Fibroblast of lung (primary cell): ENCODE data around the gene NR1D1. TPM values are rescaled to one million over a fixed set of nuclear protein-coding genes. Genes with fewer than 3 reads are reported as not detected.

Source experiments
- DNase-seq, 2 donors: peaks; one replicate each; pipeline versions ENCODE4 v3.0.0 to v3.0.0-alpha.2; 2010; ENCODE audit warnings: low read depth in 2 of 2
- H2AFZ ChIP-seq: 2 replicates; pipeline ENCODE4 v1.5.1; 2012; ENCODE audit warnings: low read length, control low read depth, inconsistent platforms
- H3K27ac ChIP-seq: 2 replicates; pipeline ENCODE4 v1.5.1; 2011; ENCODE audit warnings: low read length, control low read depth; ENCODE audit not compliant: insufficient read depth
- H3K27me3 ChIP-seq: 2 replicates; pipeline ENCODE4 v1.5.1; 2011; ENCODE audit warnings: mild to moderate bottlenecking, low read length; ENCODE audit not compliant: control insufficient read depth, insufficient read depth
- H3K36me3 ChIP-seq: 2 replicates; pipeline ENCODE4 v1.5.1; 2011; ENCODE audit warnings: low read length; ENCODE audit not compliant: control insufficient read depth, insufficient read depth
- H3K4me1 ChIP-seq: 2 replicates; pipeline ENCODE4 v1.5.1; 2011; ENCODE audit warnings: low read length; ENCODE audit not compliant: control insufficient read depth, insufficient read depth; ENCODE audit errors: extremely low read depth
- H3K4me2 ChIP-seq: 2 replicates; pipeline ENCODE4 v1.5.1; 2011; ENCODE audit warnings: low read length, control low read depth; ENCODE audit not compliant: insufficient read depth; ENCODE audit errors: extremely low read depth
- H3K4me3 ChIP-seq, 4 experiments: fragments of 200-600 bp in 1 of 4; sonication (generic) in 1 of 4; replicated peaks in 1 of 4; 2 replicates each; pipeline ENCODE4 v1.5.1; 2011 to 2016; ENCODE audit warnings: low read length in 4 of 4, low read depth in 3 of 4, mild to moderate bottlenecking in 3 of 4, control low read depth in 2 of 4, inconsistent platforms in 1 of 4, mixed read lengths in 1 of 4; ENCODE audit not compliant: insufficient read depth in 1 of 4; ENCODE audit errors: control extremely low read depth in 1 of 4
- H3K79me2 ChIP-seq: 2 replicates; pipeline ENCODE4 v1.5.1; 2012; ENCODE audit warnings: mild to moderate bottlenecking, low read length, inconsistent platforms; ENCODE audit not compliant: control insufficient read depth, insufficient read depth
- H3K9ac ChIP-seq: 2 replicates; pipeline ENCODE4 v1.5.1; 2011; ENCODE audit warnings: mild to moderate bottlenecking, low read length, control low read depth; ENCODE audit not compliant: insufficient read depth
- H3K9me3 ChIP-seq: 2 replicates; pipeline ENCODE4 v1.5.1; 2012; ENCODE audit warnings: low read depth, low read length; ENCODE audit not compliant: control insufficient read depth, insufficient read depth
- H4K20me1 ChIP-seq: 2 replicates; pipeline ENCODE4 v1.5.1; 2011; ENCODE audit warnings: low read length; ENCODE audit not compliant: control insufficient read depth, insufficient read depth; ENCODE audit errors: extremely low read depth
- EZH2 ChIP-seq: IDR thresholded peaks from 2 replicates; pipeline ENCODE4 v1.5.1; 2012; ENCODE audit warnings: low read length, control low read depth, mild to moderate bottlenecking; ENCODE audit errors: missing control alignments
- polyA plus RNA-seq, 2 donors: library from polyadenylated mRNA; depleted of rRNA in 1 of 2; stranded (reverse) in 1 of 2; unstranded in 1 of 2; fragments of >200 nt; gene quantifications; 2 replicates each; pipeline ENCODE4 v1.2.1, GENCODE V29; 2011 to 2012; ENCODE audit warnings: missing spikeins in 1 of 2
- total RNA-seq: library from RNA; depleted of rRNA; stranded (reverse); fragments of >200 nt; gene quantifications from 2 replicates; pipeline ENCODE4 v1.2.1, GENCODE V29; 2014
- TF ChIP-seq, protein P1 (sequence below), 2 donors: IDR thresholded peaks in 1 of 2; conservative IDR thresholded peaks in 1 of 2; 1 replicate in 1 of 2; 2 replicates in 1 of 2; pipeline ENCODE4 v1.5.1; 2011 to 2012; ENCODE audit warnings: low read length in 2 of 2, control low read depth in 1 of 2, inconsistent platforms in 1 of 2, low read depth in 1 of 2, mild to moderate bottlenecking in 1 of 2

Gene NR1D1
- total and polyA plus RNA-seq, 2 donors (not counting 1 experiment from before 2014, with no cell fraction given) = 3.3 to 5.3 TPM

DNA sequence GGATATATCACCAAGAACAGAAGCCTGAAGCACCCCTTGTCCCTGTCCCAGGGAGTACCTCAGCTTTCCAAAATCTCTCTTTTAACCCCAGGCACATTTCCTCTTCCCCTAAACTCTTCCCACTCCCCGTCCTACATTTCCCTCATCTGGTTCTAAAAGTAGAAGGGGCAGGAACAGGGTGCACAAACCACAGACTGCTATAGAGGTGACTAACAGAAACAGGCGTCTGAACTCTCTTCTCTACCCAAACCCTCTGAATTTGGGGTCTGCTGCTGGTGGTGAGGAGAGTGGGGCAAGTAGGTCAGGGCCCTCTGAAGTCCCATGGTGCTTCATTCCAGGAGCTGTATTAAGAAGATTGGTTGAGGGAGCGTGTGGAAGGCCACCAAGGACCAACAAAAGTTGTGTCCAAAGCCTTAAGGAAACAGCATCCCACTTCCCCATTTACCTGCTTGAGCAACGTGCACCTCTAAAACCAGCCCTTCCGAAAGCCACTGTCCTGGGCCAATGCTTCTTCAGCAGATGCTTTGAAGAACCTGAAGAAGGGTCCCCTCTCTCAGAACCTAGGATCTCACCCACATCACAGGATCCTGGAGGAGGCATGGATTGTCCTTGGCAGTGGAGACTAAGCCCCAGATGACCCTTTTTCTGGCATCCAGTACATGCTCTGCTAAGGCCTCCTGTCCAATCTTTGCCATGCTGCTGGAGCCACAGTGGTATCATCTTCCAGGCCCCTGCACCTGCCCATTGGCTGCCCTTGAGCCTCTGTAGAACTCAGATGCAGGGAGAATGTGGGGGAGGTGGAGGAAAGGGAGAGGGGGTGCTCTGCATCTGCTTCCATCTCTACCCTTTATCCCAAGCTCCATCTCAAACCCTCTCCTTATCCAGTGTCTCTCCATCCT lies 5.7 kb upstream of the NR1D1 start:
- Histone ChIP-seq H3K4me2 (peak overlapping the region; percentile 33), H3K27me3 (no peaks in the 10 kb centered on the region), H2AFZ (peak overlapping the region; percentile 42), H3K27ac (peak overlapping the region; percentile 40), H3K4me1 (peaks cover 40% of the 10 kb centered on the region), H3K79me2 (no peaks in the 10 kb centered on the region), H3K36me3 (no peaks in the 10 kb centered on the region), H3K9me3 (no peaks in the 10 kb centered on the region), H3K4me3 (no peak overlapping the region), H4K20me1 (no peaks in the 10 kb centered on the region), H3K9ac (no peak overlapping the region)
- no peak for DNase-seq
- TF ChIP-seq, protein P1, sequence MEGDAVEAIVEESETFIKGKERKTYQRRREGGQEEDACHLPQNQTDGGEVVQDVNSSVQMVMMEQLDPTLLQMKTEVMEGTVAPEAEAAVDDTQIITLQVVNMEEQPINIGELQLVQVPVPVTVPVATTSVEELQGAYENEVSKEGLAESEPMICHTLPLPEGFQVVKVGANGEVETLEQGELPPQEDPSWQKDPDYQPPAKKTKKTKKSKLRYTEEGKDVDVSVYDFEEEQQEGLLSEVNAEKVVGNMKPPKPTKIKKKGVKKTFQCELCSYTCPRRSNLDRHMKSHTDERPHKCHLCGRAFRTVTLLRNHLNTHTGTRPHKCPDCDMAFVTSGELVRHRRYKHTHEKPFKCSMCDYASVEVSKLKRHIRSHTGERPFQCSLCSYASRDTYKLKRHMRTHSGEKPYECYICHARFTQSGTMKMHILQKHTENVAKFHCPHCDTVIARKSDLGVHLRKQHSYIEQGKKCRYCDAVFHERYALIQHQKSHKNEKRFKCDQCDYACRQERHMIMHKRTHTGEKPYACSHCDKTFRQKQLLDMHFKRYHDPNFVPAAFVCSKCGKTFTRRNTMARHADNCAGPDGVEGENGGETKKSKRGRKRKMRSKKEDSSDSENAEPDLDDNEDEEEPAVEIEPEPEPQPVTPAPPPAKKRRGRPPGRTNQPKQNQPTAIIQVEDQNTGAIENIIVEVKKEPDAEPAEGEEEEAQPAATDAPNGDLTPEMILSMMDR (conservative IDR thresholded peaks at IDR 0.05 in 1 of 2, IDR thresholded peaks at IDR 0.05 in 1 of 2; ENCODE audit: low read depth in 1 of 2, low read length in 2 of 2) = no peak
- no peak for TF ChIP-seq EZH2

DNA sequence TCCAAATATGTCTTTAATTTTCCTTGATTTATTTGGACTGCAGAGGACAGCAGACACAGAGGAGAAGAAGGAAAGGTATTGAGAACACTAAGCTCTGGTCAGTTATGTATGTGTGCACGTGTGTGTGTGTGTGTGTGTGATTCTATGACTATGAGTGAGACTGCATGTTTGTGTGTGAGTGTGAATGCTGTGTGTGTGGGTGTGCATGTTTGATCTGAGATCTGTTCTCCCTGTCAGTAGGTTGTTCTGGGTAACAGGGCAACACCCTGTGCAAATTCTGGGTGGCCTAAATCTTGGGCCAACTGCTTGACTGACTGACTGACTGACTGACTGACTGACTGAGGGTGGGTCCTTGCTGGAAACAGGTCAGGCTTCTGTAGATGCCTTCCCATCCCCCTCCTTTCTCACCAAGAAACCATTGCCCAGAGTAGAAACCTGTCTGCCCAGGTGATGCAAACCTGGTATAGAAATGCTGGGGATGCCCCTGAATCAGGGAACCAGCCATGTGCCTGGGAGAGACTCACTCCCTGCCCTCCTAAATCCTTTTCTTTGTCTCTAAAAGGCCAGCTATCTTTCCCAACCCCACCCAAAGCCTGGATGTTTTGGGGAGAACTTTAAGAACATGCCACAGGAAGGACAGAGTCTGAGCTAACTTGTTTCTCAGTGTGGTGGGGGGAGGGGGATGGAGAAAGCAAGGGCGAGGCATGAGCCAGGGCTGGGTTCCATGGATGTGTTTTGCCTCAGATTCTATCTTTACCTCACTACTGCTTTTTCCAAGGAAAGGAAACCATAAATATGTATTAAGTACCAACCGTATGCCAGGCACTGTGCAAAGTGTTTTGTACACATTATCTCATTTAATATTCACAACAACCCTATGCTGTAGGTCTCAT lies 4.5 kb upstream of the NR1D1 start:
- Histone ChIP-seq H2AFZ (no peak overlapping the region), H3K4me2 (no peak overlapping the region), H3K36me3 (no peaks in the 10 kb centered on the region), H3K27ac (no peak overlapping the region), H3K27me3 (no peaks in the 10 kb centered on the region), H3K4me3 (no peak overlapping the region), H3K9me3 (no peaks in the 10 kb centered on the region), H3K79me2 (peaks cover 5% of the 10 kb centered on the region), H3K9ac (no peak overlapping the region), H4K20me1 (no peaks in the 10 kb centered on the region), H3K4me1 (peaks cover 31% of the 10 kb centered on the region)
- no peak for TF ChIP-seq EZH2
- TF ChIP-seq, protein P1 (conservative IDR thresholded peaks at IDR 0.05 in 1 of 2, IDR thresholded peaks at IDR 0.05 in 1 of 2; ENCODE audit: low read depth in 1 of 2, low read length in 2 of 2) = no peak
- no peak for DNase-seq

DNA sequence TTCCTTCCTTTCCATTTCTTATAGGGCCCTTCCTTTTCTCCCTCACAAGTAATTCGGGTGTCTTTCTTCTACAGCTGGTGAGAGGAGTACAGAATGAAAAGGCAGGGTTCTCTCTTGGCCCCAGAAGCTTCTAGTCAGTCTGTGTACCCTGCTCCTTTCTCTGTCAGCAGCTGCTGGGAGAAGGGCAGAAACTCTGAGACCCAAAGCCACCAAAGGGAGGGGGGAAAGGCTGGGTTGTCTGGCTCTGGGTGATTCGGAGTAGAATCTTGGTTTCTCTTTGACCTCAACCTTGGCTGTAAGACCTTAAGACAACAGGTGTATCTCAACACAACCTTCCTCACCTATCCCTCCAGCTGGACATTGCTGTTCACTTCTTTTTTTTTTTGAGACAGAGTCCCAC lies 3.3 kb upstream of the NR1D1 start:
- Histone ChIP-seq H4K20me1 (no peaks in the 10 kb centered on the region), H3K27me3 (no peaks in the 10 kb centered on the region), H3K9me3 (no peaks in the 10 kb centered on the region), H2AFZ (no peak overlapping the region), H3K27ac (no peak overlapping the region), H3K4me2 (no peak overlapping the region), H3K4me1 (peaks cover 26% of the 10 kb centered on the region), H3K9ac (no peak overlapping the region), H3K79me2 (peaks cover 11% of the 10 kb centered on the region), H3K4me3 (no peak overlapping the region), H3K36me3 (no peaks in the 10 kb centered on the region)
- DNase-seq = no peak
- no peak for TF ChIP-seq EZH2
- TF ChIP-seq, protein P1 (conservative IDR thresholded peaks at IDR 0.05 in 1 of 2, IDR thresholded peaks at IDR 0.05 in 1 of 2; ENCODE audit: low read depth in 1 of 2, low read length in 2 of 2) = no peak
